Measurements from ENCODE around the gene AMPH. TPM values are rescaled to one million over a fixed set of nuclear protein-coding genes. Genes with fewer than 3 reads are reported as not detected.
A peak's percentile ranks its signal among the peaks of the same experiment; 100 is the strongest.
"Not testable (repeated sequence)": the region's sequence is repeated elsewhere in the genome, so short reads cannot be mapped to it uniquely, and the experiment has no call there.

Gene AMPH
- total RNA-seq, 1 experiment from 2014 or later = not detected

GRCh38 chr7:38339953-38340819 lies 291.0 kb downstream of the AMPH start:
- no TSS peak for BruUV-seq (replicated peaks)
- DNase-seq (no peak), ATAC-seq (no peak)
- CTCF ChIA-PET = no interaction called here
- Histone ChIP-seq H3K9me2 (replicated peaks; ENCODE audit: low read length) (no peaks in the 10 kb centered on the region), H3K36me3 (ENCODE audit: low read depth, low read length) (no peaks in the 10 kb centered on the region), H3K9ac (ENCODE audit: low read length) (no peak overlapping the region), H3K4me2 (ENCODE audit: low read length) (no peak overlapping the region), H3K4me3 (ENCODE audit: low read length) (no peak overlapping the region), H3K27ac (ENCODE audit: low read length) (no peak overlapping the region), H3K79me2 (ENCODE audit: low read length) (no peaks in the 10 kb centered on the region), H2AFZ (ENCODE audit: low read length) (no peak overlapping the region), H3K9me3 (ENCODE audit: low read length) (no peaks in the 10 kb centered on the region), H4K20me1 (ENCODE audit: low read length) (no peaks in the 10 kb centered on the region), H3K4me1 (ENCODE audit: insufficient read depth, low read length) (no peaks in the 10 kb centered on the region), H3F3A (ENCODE audit: low read length, unreplicated experiment) (no peaks in the 10 kb centered on the region), H3K27me3 (ENCODE audit: low read length) (no peaks in the 10 kb centered on the region)
- intact Hi-C loops (cut with micrococcal nuclease) = loop anchor here (10.0 kb wide), 1 partner anchor 435 kb away; no protein-coding TSS in a partner anchor
- no peak for TF ChIP-seq EZH2phosphoT487 (IDR thresholded peaks at IDR 0.05; ENCODE audit: borderline replicate concordance, low read length)
- no peak for TF ChIP-seq EZH2 (IDR thresholded peaks at IDR 0.05; ENCODE audit: low read length, unreplicated experiment)
- TF ChIP-seq CTCF (conservative IDR thresholded peaks at IDR 0.05; ENCODE audit: low read depth, low read length) = no peak
- POLR2A ChIA-PET (ENCODE audit: unreplicated experiment) = no interaction called here

- DNase-seq; H3K4me2 ChIP-seq (ENCODE audit: low read length); ATAC-seq; H3K4me1 ChIP-seq (ENCODE audit: insufficient read depth, low read length); H3K9me3 ChIP-seq (ENCODE audit: low read length); H3K36me3 ChIP-seq (ENCODE audit: low read depth, low read length); intact Hi-C loops (cut with micrococcal nuclease); H3K27me3 ChIP-seq (ENCODE audit: low read length); H3K9ac ChIP-seq (ENCODE audit: low read length); H3K27ac ChIP-seq (ENCODE audit: low read length); BruUV-seq (replicated peaks); H3F3A ChIP-seq (ENCODE audit: low read length, unreplicated experiment); H3K9me2 ChIP-seq (replicated peaks; ENCODE audit: low read length); H3K79me2 ChIP-seq (ENCODE audit: low read length); H4K20me1 ChIP-seq (ENCODE audit: low read length); H3K4me3 ChIP-seq (ENCODE audit: low read length); POLR2A ChIA-PET (ENCODE audit: unreplicated experiment): not testable (repeated sequence)
- H2AFZ ChIP-seq (ENCODE audit: low read length) = 0 out of 2 replicates have a peak overlapping the region, but pooled peaks have one; percentile 11
- CTCF ChIA-PET = interaction anchor here (0.6 to 1.1 kb wide), 6 partner anchors 9 to 121 kb away, joined by 3 to 23 read pairs (median 4); no protein-coding TSS in a partner anchor
These were observed 295.0 kb downstream of the AMPH start for GRCh38 chr7:38336148-38336515.

GRCh38 chr7:38335492-38336147 lies 295.6 kb downstream of the AMPH start:
- ATAC-seq (peak; percentile 98), DNase-seq (peak; percentile 81)
- Histone ChIP-seq H4K20me1 (ENCODE audit: low read length) (no peaks in the 10 kb centered on the region), H3K4me3 (ENCODE audit: low read length) (no peak overlapping the region), H3K9me3 (ENCODE audit: low read length) (no peaks in the 10 kb centered on the region), H3K4me2 (ENCODE audit: low read length) (no peak overlapping the region), H3K4me1 (ENCODE audit: insufficient read depth, low read length) (no peaks in the 10 kb centered on the region), H3K27ac (ENCODE audit: low read length) (no peak overlapping the region), H2AFZ (ENCODE audit: low read length) (0 out of 2 replicates have a peak overlapping the region, but pooled peaks have one; percentile 11), H3K9ac (ENCODE audit: low read length) (no peak overlapping the region), H3K79me2 (ENCODE audit: low read length) (no peaks in the 10 kb centered on the region), H3F3A (ENCODE audit: low read length, unreplicated experiment) (no peaks in the 10 kb centered on the region), H3K27me3 (ENCODE audit: low read length) (no peaks in the 10 kb centered on the region), H3K36me3 (ENCODE audit: low read depth, low read length) (no peaks in the 10 kb centered on the region), H3K9me2 (replicated peaks; ENCODE audit: low read length) (no peaks in the 10 kb centered on the region)
- CTCF ChIA-PET = interaction anchor here (0.6 to 1.1 kb wide), 8 partner anchors 10 to 1078 kb away, joined by 3 to 23 read pairs (median 4); no protein-coding TSS in a partner anchor
- no TSS peak for BruUV-seq (replicated peaks)
- POLR2A ChIA-PET (ENCODE audit: unreplicated experiment) = no interaction called here
- intact Hi-C loops (cut with micrococcal nuclease) = no loop called here
- TF ChIP-seq CTCF (conservative IDR thresholded peaks at IDR 0.05; ENCODE audit: low read depth, low read length) (peak; percentile 91), EZH2phosphoT487 (IDR thresholded peaks at IDR 0.05; ENCODE audit: borderline replicate concordance, low read length) (no peak)
